H7 (cell line): ENCODE data around the gene LMNA. TPM values are rescaled to one million over a fixed set of nuclear protein-coding genes. Genes with fewer than 3 reads are reported as not detected.
"Not testable (repeated sequence)": the region's sequence is repeated elsewhere in the genome, so short reads cannot be mapped to it uniquely, and the experiment has no call there.

ENCODE experiments used
- DNase-seq: peaks from one replicate; pipeline ENCODE4 v3.0.0; 2012
- H3K27me3 ChIP-seq: 2 replicates; pipeline ENCODE4 v1.6.0; 2011; ENCODE audit warnings: mild to moderate bottlenecking, low read length; ENCODE audit not compliant: control insufficient read depth, insufficient read depth
- H3K36me3 ChIP-seq: replicated peaks from 2 replicates; pipeline ENCODE4 v1.5.1; 2011; ENCODE audit warnings: low read length; ENCODE audit not compliant: control insufficient read depth, insufficient read depth
- H3K4me3 ChIP-seq: 2 replicates; pipeline ENCODE4 v1.5.1; 2011; ENCODE audit warnings: low read depth, mild to moderate bottlenecking, control low read depth, low read length, moderate library complexity; ENCODE audit not compliant: insufficient read depth
- total RNA-seq: library from RNA; depleted of rRNA; stranded (reverse); fragments of >200 nt; shearing (Covaris generic); gene quantifications from 2 replicates; pipeline ENCODE4 v1.2.3, GENCODE V29; 2014; rRNA removed

LMNA gene
- total RNA-seq, result 101 and 119 TPM in 2 replicates

GRCh38 chr1:156114101-156114918 is at the start of gene LMNA:
Gene LMNA, plus strand, starts transcription at chr1:156114711. Its CDS starts 208 bp downstream, at chr1:156114919.
- peaks cover 2% of the 10 kb centered on the region; the same call in 1 of the 2 replicates for H3K27me3 ChIP-seq
- peak; percentile 96 for DNase-seq
- H3K4me3 ChIP-seq, result peak within 1 kb of the TSS; percentile 99
- no peaks in the 10 kb centered on the region for H3K36me3 ChIP-seq

DNA sequence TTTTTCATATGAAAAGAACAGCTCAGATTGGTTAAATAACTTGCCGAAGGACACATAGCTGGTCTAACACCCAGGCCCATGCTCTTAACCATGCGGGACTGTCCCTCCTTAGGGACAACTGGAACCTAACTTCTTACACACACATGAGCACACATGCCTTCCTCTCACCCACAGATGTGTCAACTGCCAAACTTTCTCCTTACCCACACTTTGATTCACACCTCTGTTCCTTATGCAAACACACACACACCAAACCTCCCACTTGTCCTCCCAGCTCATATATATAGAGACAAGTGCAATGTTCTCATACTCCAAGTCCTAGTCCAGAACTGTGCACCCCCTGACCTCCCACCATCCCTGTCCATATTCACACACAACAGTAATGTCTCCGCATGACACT is 49.3 kb upstream of the LMNA start:
- DNase-seq, result no peak
- Histone ChIP-seq H3K36me3 (peaks cover 10% of the 10 kb centered on the region), H3K4me3 (no peak overlapping the region), H3K27me3 (peaks cover 2% of the 10 kb centered on the region; the same call in 1 of the 2 replicates)

DNA sequence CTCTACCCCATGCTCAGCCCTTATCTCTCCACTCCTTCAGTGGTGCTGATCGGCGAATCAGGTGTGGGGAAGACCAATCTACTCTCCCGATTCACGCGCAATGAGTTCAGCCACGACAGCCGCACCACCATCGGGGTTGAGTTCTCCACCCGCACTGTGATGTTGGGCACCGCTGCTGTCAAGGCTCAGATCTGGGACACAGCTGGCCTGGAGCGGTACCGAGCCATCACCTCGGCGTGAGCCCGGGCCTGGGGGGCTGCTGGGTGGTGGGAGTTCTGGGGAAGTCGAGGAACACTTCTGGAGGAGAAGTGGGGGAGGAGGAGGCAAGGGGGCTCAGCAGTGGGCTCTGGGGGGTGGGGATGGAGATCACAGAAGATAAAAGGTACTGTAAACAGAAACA is 48.6 kb upstream of the LMNA start:
- Histone ChIP-seq H3K36me3 (peaks cover 10% of the 10 kb centered on the region), H3K4me3 (no peak overlapping the region), H3K27me3 (peaks cover 2% of the 10 kb centered on the region; the same call in 1 of the 2 replicates)
- DNase-seq, result peak; percentile 55

- H3K27me3 ChIP-seq, result no peaks in the 10 kb centered on the region
- peaks cover 10% of the 10 kb centered on the region for H3K36me3 ChIP-seq
- no peak overlapping the region for H3K4me3 ChIP-seq
These were observed 47.2 kb upstream of the LMNA start for GRCh38 chr1:156067262-156067661.

DNA sequence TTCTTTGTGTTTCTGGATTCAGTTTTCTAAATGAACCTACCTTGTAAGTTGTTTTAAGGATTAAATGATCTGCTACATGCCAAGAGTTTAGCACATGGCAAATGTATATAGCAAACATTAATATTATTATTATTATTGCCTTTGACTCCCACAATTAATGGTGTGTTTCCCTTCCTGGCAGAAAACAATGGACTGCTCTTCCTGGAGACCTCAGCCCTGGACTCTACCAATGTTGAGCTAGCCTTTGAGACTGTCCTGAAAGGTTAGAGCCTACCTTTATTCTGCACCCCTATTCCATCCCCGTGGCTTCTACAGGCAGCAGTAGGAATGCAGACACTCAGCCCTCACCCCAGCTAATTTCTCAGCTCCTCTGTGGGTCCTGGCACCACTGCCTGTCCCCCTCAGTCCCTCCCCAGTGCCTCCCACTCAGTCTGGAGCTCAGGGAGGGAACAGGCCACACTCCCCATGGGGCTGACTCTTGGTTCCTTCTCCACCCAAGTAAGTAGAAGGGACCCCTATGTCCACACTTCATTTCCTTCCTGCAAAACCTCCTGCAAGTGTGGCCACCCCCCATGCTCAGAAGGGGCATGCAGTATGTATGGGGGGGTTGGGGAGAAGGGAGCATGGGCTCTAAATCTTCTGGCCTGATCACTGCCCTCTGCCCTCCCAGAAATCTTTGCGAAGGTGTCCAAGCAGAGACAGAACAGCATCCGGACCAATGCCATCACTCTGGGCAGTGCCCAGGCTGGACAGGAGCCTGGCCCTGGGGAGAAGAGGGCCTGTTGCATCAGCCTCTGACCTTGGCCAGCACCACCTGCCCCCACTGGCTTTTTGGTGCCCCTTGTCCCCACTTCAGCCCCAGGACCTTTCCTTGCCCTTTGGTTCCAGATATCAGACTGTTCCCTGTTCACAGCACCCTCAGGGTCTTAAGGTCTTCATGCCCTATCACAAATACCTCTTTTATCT is 44.7 kb upstream of the LMNA start:
- H3K27me3 ChIP-seq, result no peaks in the 10 kb centered on the region
- no peak overlapping the region for H3K4me3 ChIP-seq
- no peak for DNase-seq
- peaks cover 15% of the 10 kb centered on the region for H3K36me3 ChIP-seq

More at GRCh38 chr1:156067262-156067661, 47.2 kb upstream of the LMNA start:
- DNase-seq, result no peak

- Histone ChIP-seq H3K36me3 (peaks cover 15% of the 10 kb centered on the region), H3K27me3 (no peaks in the 10 kb centered on the region), H3K4me3 (no peak overlapping the region)
- DNase-seq, result peak; percentile 43
These were observed 44.0 kb upstream of the LMNA start for GRCh38 chr1:156070548-156070947.

GRCh38 chr1:156071332-156071816 is 43.1 kb upstream of the LMNA start:
- H3K36me3 ChIP-seq, result peaks cover 20% of the 10 kb centered on the region
- H3K4me3 ChIP-seq, H3K27me3 ChIP-seq, DNase-seq: not testable (repeated sequence)

DNA sequence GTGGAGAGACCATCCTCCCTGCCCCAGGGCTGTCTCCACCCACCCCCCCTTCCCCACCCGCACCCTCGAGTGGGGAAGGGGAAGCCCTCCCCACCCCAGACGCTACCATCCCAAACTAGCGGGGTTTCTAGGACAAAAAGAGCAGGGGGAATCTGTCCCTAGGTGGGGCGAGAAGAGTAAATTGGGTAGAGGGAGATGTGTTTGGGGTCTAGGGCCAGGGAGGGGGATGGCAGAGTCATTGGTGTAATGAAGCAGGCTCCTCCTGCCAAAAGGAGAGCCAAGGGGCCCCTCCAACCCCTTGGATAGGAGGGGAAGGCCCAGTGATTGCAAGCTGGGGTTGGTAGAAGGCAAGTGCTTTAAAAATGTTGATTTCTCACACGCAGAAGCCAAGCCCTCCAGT is 42.3 kb upstream of the LMNA start:
- Histone ChIP-seq H3K36me3 (peaks cover 20% of the 10 kb centered on the region), H3K4me3 (no peak overlapping the region), H3K27me3 (no peaks in the 10 kb centered on the region)
- no peak for DNase-seq

DNA sequence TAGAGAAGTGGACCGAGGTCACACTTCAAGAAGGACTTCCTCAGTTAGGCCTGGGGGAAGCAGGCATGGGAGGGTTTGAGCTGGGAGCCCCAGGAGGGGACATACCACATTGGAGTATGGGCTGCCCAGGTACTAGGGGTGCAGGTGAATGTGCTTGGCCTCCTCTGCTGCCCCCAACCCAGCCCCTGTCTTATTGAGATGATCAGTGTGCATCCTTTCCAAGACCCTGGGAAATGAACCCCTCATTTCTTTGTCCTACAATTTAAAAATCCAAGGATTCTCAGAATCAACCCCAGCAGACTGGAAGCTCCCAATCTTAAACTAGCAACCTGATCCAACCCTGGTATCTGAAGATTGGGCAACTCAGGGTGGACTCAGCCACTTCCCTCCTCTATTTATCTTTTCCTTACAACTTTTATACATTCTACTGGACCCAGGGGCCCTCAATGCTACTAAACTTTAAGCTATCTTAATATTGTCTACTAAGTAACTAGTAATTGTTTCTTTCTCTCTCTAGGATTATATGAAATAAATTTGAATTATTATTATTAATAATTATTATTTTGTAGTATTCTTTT is 41.3 kb upstream of the LMNA start:
- no peaks in the 10 kb centered on the region for H3K27me3 ChIP-seq
- peak; percentile 30 for DNase-seq
- peaks cover 18% of the 10 kb centered on the region for H3K36me3 ChIP-seq
- no peak overlapping the region for H3K4me3 ChIP-seq

DNA sequence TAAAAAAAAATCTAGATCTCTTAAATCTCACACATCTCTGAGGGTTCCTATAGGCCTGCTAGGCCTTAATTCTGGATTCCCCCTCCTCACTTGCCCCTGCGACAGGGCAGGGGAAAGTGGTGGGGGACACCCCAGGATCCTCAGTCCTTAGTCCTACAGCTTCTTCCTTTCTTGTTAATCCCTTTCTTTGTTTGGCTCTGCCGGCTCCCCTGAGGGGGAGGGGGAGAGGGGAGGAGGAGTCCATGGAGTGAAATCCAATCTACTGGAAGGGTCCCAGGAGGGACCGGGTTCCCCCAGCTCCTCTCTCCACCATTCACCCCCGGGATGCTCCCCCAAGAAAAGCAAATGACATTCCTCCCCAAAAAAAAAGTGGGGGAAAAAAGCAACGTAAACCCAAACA is 40.8 kb upstream of the LMNA start:
- peak; percentile 95 for DNase-seq
- Histone ChIP-seq H3K4me3 (no peak overlapping the region), H3K36me3 (peaks cover 16% of the 10 kb centered on the region), H3K27me3 (no peaks in the 10 kb centered on the region)

DNA sequence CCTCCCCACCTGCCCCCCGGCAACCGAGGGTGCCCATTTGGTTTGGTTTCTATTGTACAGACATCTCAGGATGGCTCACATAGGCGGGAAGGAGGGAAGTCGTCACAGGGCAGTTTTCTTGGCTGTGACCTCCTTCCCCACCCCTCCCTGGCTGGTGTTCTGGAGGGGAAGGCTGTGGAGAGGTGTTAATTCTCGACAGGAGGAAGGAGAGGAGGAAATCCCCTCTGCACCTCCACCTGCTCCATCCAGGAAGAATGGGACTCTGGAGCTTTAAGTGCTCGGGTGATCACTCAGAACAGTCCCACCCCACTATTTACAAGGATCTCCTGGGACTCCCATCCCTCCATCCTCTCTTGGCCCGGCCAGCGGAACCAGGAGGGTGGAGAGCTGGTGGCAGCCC is 39.9 kb upstream of the LMNA start:
- DNase-seq, result peak; percentile 68
- H3K36me3 ChIP-seq, result peaks cover 15% of the 10 kb centered on the region
- no peak overlapping the region for H3K4me3 ChIP-seq
- no peaks in the 10 kb centered on the region for H3K27me3 ChIP-seq

- Histone ChIP-seq H3K4me3 (no peak overlapping the region), H3K27me3 (no peaks in the 10 kb centered on the region), H3K36me3 (peaks cover 13% of the 10 kb centered on the region)
- peak; percentile 65 for DNase-seq
These were observed 39.3 kb upstream of the LMNA start for GRCh38 chr1:156075162-156075561.

DNA sequence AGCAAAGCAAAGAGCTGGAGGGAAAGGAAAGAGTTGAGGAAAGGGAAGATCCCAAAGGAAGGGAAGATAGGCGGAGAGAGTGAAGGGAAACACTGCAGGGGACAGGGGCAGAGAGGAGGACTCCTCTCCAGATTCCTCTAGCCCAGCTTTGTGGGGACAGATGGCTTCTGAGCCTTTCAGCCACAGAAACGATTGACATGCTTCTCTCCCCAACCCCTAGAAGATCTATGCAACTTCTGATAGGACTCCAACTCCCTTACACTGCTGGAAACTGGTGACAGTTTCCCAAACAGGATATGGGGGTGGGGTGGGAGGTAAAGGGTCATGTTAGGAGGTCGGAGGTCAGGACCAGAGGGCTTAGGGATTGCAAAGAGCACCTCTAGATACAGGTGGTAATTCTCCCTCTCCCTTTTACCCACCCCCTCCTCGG is 38.7 kb upstream of the LMNA start:
- H3K4me3 ChIP-seq, result no peak overlapping the region
- H3K27me3 ChIP-seq, result no peaks in the 10 kb centered on the region
- peaks cover 13% of the 10 kb centered on the region for H3K36me3 ChIP-seq
- no peak for DNase-seq
